ENCODE measurements around the gene TMEM167B. TPM values are rescaled to one million over a fixed set of nuclear protein-coding genes. Genes with fewer than 3 reads are reported as not detected.
"Not testable (repeated sequence)": the region's sequence is repeated elsewhere in the genome, so short reads cannot be mapped to it uniquely, and the experiment has no call there.

The TMEM167B gene
- total and polyA plus RNA-seq, 7 experiments from 2014 or later: 28.3 to 65.6 (median 39.0) TPM

DNA sequence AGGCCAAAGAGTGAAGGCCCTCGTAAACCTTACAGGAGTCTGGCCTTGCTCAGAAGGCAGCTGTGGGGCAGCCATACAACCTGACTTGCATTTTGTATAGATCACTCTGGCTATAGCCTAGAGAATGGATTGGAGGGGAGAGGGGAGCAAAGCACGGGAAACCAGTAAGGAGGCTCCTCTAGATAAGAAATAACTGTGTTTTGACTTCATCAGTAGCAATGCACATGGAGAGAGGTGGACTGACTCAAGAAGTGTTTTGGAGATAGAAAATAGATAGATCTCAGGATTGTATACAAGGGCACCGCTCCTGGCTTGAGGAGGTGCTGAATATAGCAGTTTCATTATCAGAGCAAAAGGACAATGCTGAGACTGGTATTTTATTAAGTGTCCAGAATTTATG, 49.8 kb downstream of the TMEM167B start:
- no peaks in the 10 kb centered on the region for H3K4me1 ChIP-seq (ENCODE audit: control insufficient read depth in 2 of 2, insufficient read depth in 2 of 2, low read length in 2 of 2)
- intact Hi-C loops (cut with micrococcal nuclease): no loop called here
- POLR2A ChIA-PET: no interaction called here
- no peak for DNase-seq
- no peak overlapping the region for H3K4me3 Mint-ChIP-seq
- peaks cover 0 to 4% (median 0%) of the 10 kb centered on the region in 5 donors for H3K36me3 Mint-ChIP-seq
- no peaks in the 10 kb centered on the region for H3K36me3 ChIP-seq (ENCODE audit: control insufficient read depth in 2 of 3, insufficient read depth in 3 of 3, low read length in 3 of 3)
- H3K27ac Mint-ChIP-seq: no peak overlapping the region
- peaks cover 0 to 2% (median 0%) of the 10 kb centered on the region in 7 donors for H3K4me1 Mint-ChIP-seq
- H3K27ac ChIP-seq (ENCODE audit: low read depth, low read length): no peak overlapping the region
- H3K27me3 Mint-ChIP-seq: no peaks in the 10 kb centered on the region
- H3K9me3 ChIP-seq (ENCODE audit: control insufficient read depth in 2 of 3, low read length in 3 of 3): no peaks in the 10 kb centered on the region
- CTCF ChIA-PET: no interaction called here
- ATAC-seq: no peak
- no peaks in the 10 kb centered on the region for H3K27me3 ChIP-seq (ENCODE audit: control insufficient read depth in 2 of 2, insufficient read depth in 2 of 2, low read length in 2 of 2)
- H3K4me3 ChIP-seq (ENCODE audit: low read length): no peak overlapping the region
- no peaks in the 10 kb centered on the region for H3K9me3 Mint-ChIP-seq

- H3K4me3 ChIP-seq (ENCODE audit: low read length): no peak overlapping the region
- no peaks in the 10 kb centered on the region for H3K27me3 ChIP-seq (ENCODE audit: control insufficient read depth in 2 of 2, insufficient read depth in 2 of 2, low read length in 2 of 2)
- no peaks in the 10 kb centered on the region for H3K9me3 ChIP-seq (ENCODE audit: control insufficient read depth in 2 of 3, low read length in 3 of 3)
- no peak overlapping the region for H3K27ac ChIP-seq (ENCODE audit: low read depth, low read length)
- Mint-ChIP-seq H3K9me3 (no peaks in the 10 kb centered on the region), H3K36me3 (peaks cover 0 to 4% (median 0%) of the 10 kb centered on the region in 5 donors), H3K4me3 (no peak overlapping the region), H3K27me3 (no peaks in the 10 kb centered on the region), H3K27ac (no peak overlapping the region), H3K4me1 (no peaks in the 10 kb centered on the region)
- ATAC-seq (no peak), DNase-seq (no peak)
- no peaks in the 10 kb centered on the region for H3K36me3 ChIP-seq (ENCODE audit: control insufficient read depth in 2 of 3, insufficient read depth in 3 of 3, low read length in 3 of 3)
- POLR2A ChIA-PET: interaction anchor here (0.6 kb wide), 1 partner anchor 1604 kb away, joined by 3 read pairs; no protein-coding TSS in a partner anchor
- intact Hi-C loops (cut with micrococcal nuclease): no loop called here
- no peaks in the 10 kb centered on the region for H3K4me1 ChIP-seq (ENCODE audit: control insufficient read depth in 2 of 2, insufficient read depth in 2 of 2, low read length in 2 of 2)
- CTCF ChIA-PET: no interaction called here
Measured at GRCh38 chr1:109142260-109142659, 51.7 kb downstream of the TMEM167B start.

- H3K27ac Mint-ChIP-seq; ATAC-seq; H3K9me3 Mint-ChIP-seq; POLR2A ChIA-PET; DNase-seq; H3K27me3 Mint-ChIP-seq; H3K4me1 Mint-ChIP-seq; H3K4me3 Mint-ChIP-seq; H3K4me1 ChIP-seq (ENCODE audit: control insufficient read depth in 2 of 2, insufficient read depth in 2 of 2, low read length in 2 of 2); H3K27ac ChIP-seq (ENCODE audit: low read depth, low read length); H3K36me3 ChIP-seq (ENCODE audit: control insufficient read depth in 2 of 3, insufficient read depth in 3 of 3, low read length in 3 of 3); H3K9me3 ChIP-seq (ENCODE audit: control insufficient read depth in 2 of 3, low read length in 3 of 3); intact Hi-C loops (cut with micrococcal nuclease); H3K4me3 ChIP-seq (ENCODE audit: low read length); H3K27me3 ChIP-seq (ENCODE audit: control insufficient read depth in 2 of 2, insufficient read depth in 2 of 2, low read length in 2 of 2); H3K36me3 Mint-ChIP-seq; CTCF ChIA-PET: not testable (repeated sequence)
Measured at GRCh38 chr1:109142725-109143124, 52.2 kb downstream of the TMEM167B start.

Other genes with a start within 250 kb of the TMEM167B start
- not detected for gene AKNAD1, start 233.7 kb upstream of the TMEM167B start, total RNA-seq
- gene AKNAD1, start 233.7 kb upstream of the TMEM167B start, polyA plus RNA-seq: not detected
- gene GPSM2, start 213.8 kb upstream of the TMEM167B start, total RNA-seq: 10 to 100 TPM in 1 of 5 experiments, 1 to 10 TPM in 1, under 1 TPM in 3; 0.38 to 24.7 (median 0.41) TPM
- 1 to 10 TPM in 1 of 2 donors, under 1 TPM in 1; 0.15 to 1.5 TPM for gene GPSM2, start 213.8 kb upstream of the TMEM167B start, polyA plus RNA-seq
- 10 to 100 TPM; 15.4 to 34.6 (median 25.2) TPM for gene CLCC1, start 127.3 kb upstream of the TMEM167B start, total RNA-seq
- gene CLCC1, start 127.3 kb upstream of the TMEM167B start, polyA plus RNA-seq: 10 to 100 TPM; 13.9 to 16.3 TPM
- gene WDR47, start 48.7 kb upstream of the TMEM167B start, total RNA-seq: 10 to 100 TPM in 4 of 5 experiments, 1 to 10 TPM in 1; 9.8 to 15.4 (median 14.4) TPM
- 1 to 10 TPM; 3.9 to 6.4 TPM for gene WDR47, start 48.7 kb upstream of the TMEM167B start, polyA plus RNA-seq
- gene TAF13, start 14.8 kb upstream of the TMEM167B start, total RNA-seq: 10 to 100 TPM; 11.0 to 23.6 (median 17.6) TPM
- 1 to 10 TPM in 1 of 2 donors, under 1 TPM in 1; 0.77 to 1.7 TPM for gene TAF13, start 14.8 kb upstream of the TMEM167B start, polyA plus RNA-seq
- gene ELAPOR1, start 23.4 kb downstream of the TMEM167B start, total RNA-seq: 10 to 100 TPM in 2 of 5 experiments, 1 to 10 TPM in 3; 4.4 to 12.3 (median 6.7) TPM
- 10 to 100 TPM in 1 of 2 donors, 1 to 10 TPM in 1; 7.1 to 10.3 TPM for gene ELAPOR1, start 23.4 kb downstream of the TMEM167B start, polyA plus RNA-seq
- 100 to 1,000 TPM; 110 to 173 (median 135) TPM for gene SARS1, start 123.2 kb downstream of the TMEM167B start, total RNA-seq
- 100 to 1,000 TPM; 134 to 179 TPM for gene SARS1, start 123.2 kb downstream of the TMEM167B start, polyA plus RNA-seq
- 1 to 10 TPM; 3.0 to 6.4 (median 3.2) TPM for gene CELSR2, start 158.8 kb downstream of the TMEM167B start, total RNA-seq
- gene CELSR2, start 158.8 kb downstream of the TMEM167B start, polyA plus RNA-seq: 1 to 10 TPM in 1 of 2 donors, under 1 TPM in 1; 0.17 to 1.3 TPM
- gene PSRC1, start 192.4 kb downstream of the TMEM167B start, total RNA-seq: 10 to 100 TPM in 1 of 5 experiments, 1 to 10 TPM in 1, under 1 TPM in 2, not detected in 1; 0.38 to 16.1 (median 1.3) TPM
- under 1 TPM in 1 of 2 donors, not detected in 1; 0.67 TPM for gene PSRC1, start 192.4 kb downstream of the TMEM167B start, polyA plus RNA-seq
- gene MYBPHL, start 216.2 kb downstream of the TMEM167B start, total RNA-seq: not detected
- gene MYBPHL, start 216.2 kb downstream of the TMEM167B start, polyA plus RNA-seq: not detected